Epithelial cell of proximal tubule (primary cell): ENCODE measurements around the gene BIN2. TPM values are rescaled to one million over a fixed set of nuclear protein-coding genes. Genes with fewer than 3 reads are reported as not detected.
A peak's percentile ranks its signal among the peaks of the same experiment; 100 is the strongest.

ENCODE experiments used
- DNase-seq: peaks from one replicate; pipeline ENCODE4 v3.0.0-alpha.2; 2011; ENCODE audit warnings: low read depth
- H3K4me3 ChIP-seq: 2 replicates; pipeline ENCODE4 v1.5.1; 2011; ENCODE audit warnings: low read depth, mild to moderate bottlenecking, low read length
- CTCF ChIP-seq: conservative IDR thresholded peaks from 2 replicates; pipeline ENCODE4 v1.5.1; 2012; ENCODE audit warnings: low read depth, mild to moderate bottlenecking, low read length
- total RNA-seq: library from RNA; depleted of rRNA; stranded (reverse); fragments of >200 nt; gene quantifications from 2 replicates; pipeline ENCODE4 v1.2.3, GENCODE V29; 2015

Gene BIN2
- total RNA-seq, 1 donor from 2014 or later, result not detected

- no peak overlapping the region for H3K4me3 ChIP-seq
- no peak for DNase-seq
- TF ChIP-seq CTCF, result no peak
Observed at GRCh38 chr12:51368640-51369517, 44.9 kb upstream of the BIN2 start.

GRCh38 chr12:51365276-51365675, 41.3 kb upstream of the BIN2 start:
- no peak for TF ChIP-seq CTCF
- DNase-seq, result no peak
- H3K4me3 ChIP-seq, result no peak overlapping the region

GRCh38 chr12:51364001-51364400, 40.0 kb upstream of the BIN2 start:
- no peak overlapping the region for H3K4me3 ChIP-seq
- TF ChIP-seq CTCF, result no peak
- DNase-seq, result no peak

- no peak for DNase-seq
- H3K4me3 ChIP-seq, result no peak overlapping the region
- no peak for TF ChIP-seq CTCF
Observed at GRCh38 chr12:51362747-51363342, 38.9 kb upstream of the BIN2 start.

- no peak for TF ChIP-seq CTCF
- no peak for DNase-seq
- no peak overlapping the region for H3K4me3 ChIP-seq
Observed at GRCh38 chr12:51362307-51362706, 38.3 kb upstream of the BIN2 start.

- no peak for DNase-seq
Observed at GRCh38 chr12:51361161-51362016, 37.4 kb upstream of the BIN2 start.

More at GRCh38 chr12:51361161-51362016, 37.4 kb upstream of the BIN2 start:
- H3K4me3 ChIP-seq, result no peak overlapping the region
- peak; percentile 16 for TF ChIP-seq CTCF
